GM12874 (cell line): ENCODE data around the gene TMEM40.
A peak's percentile ranks its signal among the peaks of the same experiment; 100 is the strongest.

ENCODE experiments used
- TF ChIP-seq, protein P1 (sequence below): IDR thresholded peaks from 2 replicates; pipeline ENCODE4 v1.5.1; 2011; ENCODE audit warnings: low read depth, mild to moderate bottlenecking, control low read depth, low read length, moderate library complexity; ENCODE audit not compliant: insufficient read depth

Gene TMEM40

DNA sequence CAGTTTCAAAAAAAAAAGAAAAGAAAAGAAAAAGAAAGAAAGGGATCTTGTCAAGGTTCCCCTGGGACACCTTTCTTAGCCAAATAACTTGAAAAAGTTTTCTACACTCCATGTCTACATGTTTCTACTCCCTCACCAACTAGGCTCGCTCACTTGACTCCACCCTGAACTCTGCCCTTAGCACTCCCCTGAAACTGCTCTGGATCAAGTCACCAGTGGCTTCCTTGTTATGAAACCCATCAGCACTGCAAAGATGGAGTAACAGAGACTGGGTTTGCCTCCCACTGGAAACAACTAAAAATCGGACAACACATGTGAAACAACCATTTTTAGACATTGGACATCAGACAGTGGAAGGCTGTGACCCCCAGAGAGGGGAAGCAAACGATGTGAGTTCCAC, 36.8 kb downstream of the TMEM40 start:
- TF ChIP-seq, protein P1, sequence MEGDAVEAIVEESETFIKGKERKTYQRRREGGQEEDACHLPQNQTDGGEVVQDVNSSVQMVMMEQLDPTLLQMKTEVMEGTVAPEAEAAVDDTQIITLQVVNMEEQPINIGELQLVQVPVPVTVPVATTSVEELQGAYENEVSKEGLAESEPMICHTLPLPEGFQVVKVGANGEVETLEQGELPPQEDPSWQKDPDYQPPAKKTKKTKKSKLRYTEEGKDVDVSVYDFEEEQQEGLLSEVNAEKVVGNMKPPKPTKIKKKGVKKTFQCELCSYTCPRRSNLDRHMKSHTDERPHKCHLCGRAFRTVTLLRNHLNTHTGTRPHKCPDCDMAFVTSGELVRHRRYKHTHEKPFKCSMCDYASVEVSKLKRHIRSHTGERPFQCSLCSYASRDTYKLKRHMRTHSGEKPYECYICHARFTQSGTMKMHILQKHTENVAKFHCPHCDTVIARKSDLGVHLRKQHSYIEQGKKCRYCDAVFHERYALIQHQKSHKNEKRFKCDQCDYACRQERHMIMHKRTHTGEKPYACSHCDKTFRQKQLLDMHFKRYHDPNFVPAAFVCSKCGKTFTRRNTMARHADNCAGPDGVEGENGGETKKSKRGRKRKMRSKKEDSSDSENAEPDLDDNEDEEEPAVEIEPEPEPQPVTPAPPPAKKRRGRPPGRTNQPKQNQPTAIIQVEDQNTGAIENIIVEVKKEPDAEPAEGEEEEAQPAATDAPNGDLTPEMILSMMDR, result no peak

- TF ChIP-seq, protein P1, result peak; percentile 84
Observed at GRCh38 chr3:12719984-12720898, 38.8 kb downstream of the TMEM40 start.

- TF ChIP-seq, protein P1, result no peak
Observed at GRCh38 chr3:12719541-12719940, 39.5 kb downstream of the TMEM40 start.

DNA sequence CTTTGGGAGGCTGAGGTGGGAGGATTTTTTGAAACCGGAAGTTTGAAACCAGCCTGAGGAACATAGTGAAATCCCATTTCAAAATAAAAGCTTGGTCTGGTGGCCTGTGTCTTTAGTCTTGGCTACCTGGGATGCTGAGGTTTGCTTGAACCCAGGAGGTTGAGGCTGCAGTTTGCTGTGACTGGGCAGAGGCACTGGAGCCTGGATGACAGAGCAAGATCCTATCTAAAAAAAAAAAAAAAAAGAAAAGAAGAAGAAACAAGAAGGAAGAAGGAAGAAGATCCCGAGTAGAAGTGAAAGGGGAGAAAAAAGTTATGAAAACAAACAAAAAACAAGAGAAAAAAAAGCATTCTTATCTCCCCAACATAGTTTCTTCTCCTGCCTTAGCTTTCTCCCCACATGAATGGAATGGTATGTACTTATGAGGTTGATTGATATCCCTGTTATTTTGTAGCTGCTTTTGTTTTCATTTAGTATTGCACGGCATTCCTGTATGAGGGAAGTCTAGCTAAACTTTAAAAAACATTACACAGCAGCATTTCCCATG, 42.4 kb downstream of the TMEM40 start:
- TF ChIP-seq, protein P1, result no peak

- TF ChIP-seq, protein P1, result no peak
Observed at GRCh38 chr3:12714278-12714677, 44.8 kb downstream of the TMEM40 start.

- TF ChIP-seq, protein P1, result no peak
Observed at GRCh38 chr3:12710062-12710461, 49.0 kb downstream of the TMEM40 start.

DNA sequence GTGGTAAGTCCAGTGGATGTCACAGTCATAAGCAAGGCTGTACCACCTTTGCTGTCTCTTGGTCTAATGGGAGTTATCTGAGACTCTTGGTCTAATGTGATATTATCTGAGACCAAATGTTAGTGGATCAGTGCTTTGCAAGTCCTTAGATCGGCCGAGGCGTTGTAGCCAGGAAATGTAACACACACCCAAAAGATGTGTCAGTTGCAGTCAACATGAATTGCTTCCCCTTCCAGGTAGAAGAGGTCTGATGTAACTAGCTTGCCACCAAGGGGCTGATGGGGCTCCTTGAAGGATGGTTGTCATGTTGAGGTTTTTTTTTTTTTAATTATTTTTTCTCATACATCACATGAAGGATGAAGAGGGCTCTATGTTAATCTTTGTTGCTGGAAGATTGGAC, 49.7 kb downstream of the TMEM40 start:
- TF ChIP-seq, protein P1, result no peak
